ENCODE data around the gene HMMR.

The HMMR gene

GRCh38 chr5:163529698-163530097 lies 69.3 kb downstream of the HMMR start:
- no peak for TF ChIP-seq CTCF (IDR thresholded peaks at IDR 0.05; ENCODE audit: low read depth, low read length, missing control alignments)
- DNase-seq, result no peak
- H3K36me3 ChIP-seq (replicated peaks), result no peaks in the 10 kb centered on the region
- in situ Hi-C loops (cut with HindIII; ENCODE audit: low pct_ligation_motif_present, low sequenced_read_pairs), result no loop called here
- H3K27me3 ChIP-seq (replicated peaks), result no peaks in the 10 kb centered on the region
- H3K27ac ChIP-seq, result no peak overlapping the region
- H3K4me3 ChIP-seq (ENCODE audit: low read depth, low read length), result no peak overlapping the region

GRCh38 chr5:163531272-163531671 lies 70.8 kb downstream of the HMMR start:
- no peak overlapping the region for H3K4me3 ChIP-seq (ENCODE audit: low read depth, low read length)
- in situ Hi-C loops (cut with HindIII; ENCODE audit: low pct_ligation_motif_present, low sequenced_read_pairs), result no loop called here
- no peaks in the 10 kb centered on the region for H3K27me3 ChIP-seq (replicated peaks)
- H3K27ac ChIP-seq, result no peak overlapping the region
- no peak for TF ChIP-seq CTCF (IDR thresholded peaks at IDR 0.05; ENCODE audit: low read depth, low read length, missing control alignments)
- DNase-seq, result no peak
- H3K36me3 ChIP-seq (replicated peaks), result no peaks in the 10 kb centered on the region

GRCh38 chr5:163532171-163533084 lies 72.0 kb downstream of the HMMR start:
- H3K36me3 ChIP-seq (replicated peaks), result no peaks in the 10 kb centered on the region
- no peak overlapping the region for H3K4me3 ChIP-seq (ENCODE audit: low read depth, low read length)
- DNase-seq, result no peak
- no peak overlapping the region for H3K27ac ChIP-seq
- no peaks in the 10 kb centered on the region for H3K27me3 ChIP-seq (replicated peaks)
- TF ChIP-seq CTCF (IDR thresholded peaks at IDR 0.05; ENCODE audit: low read depth, low read length, missing control alignments), result no peak
- in situ Hi-C loops (cut with HindIII; ENCODE audit: low pct_ligation_motif_present, low sequenced_read_pairs), result no loop called here

GRCh38 chr5:163533223-163533622 lies 72.8 kb downstream of the HMMR start:
- H3K4me3 ChIP-seq (ENCODE audit: low read depth, low read length), result no peak overlapping the region
- in situ Hi-C loops (cut with HindIII; ENCODE audit: low pct_ligation_motif_present, low sequenced_read_pairs), result no loop called here
- H3K27me3 ChIP-seq (replicated peaks), result no peaks in the 10 kb centered on the region
- no peaks in the 10 kb centered on the region for H3K36me3 ChIP-seq (replicated peaks)
- TF ChIP-seq CTCF (IDR thresholded peaks at IDR 0.05; ENCODE audit: low read depth, low read length, missing control alignments), result no peak
- H3K27ac ChIP-seq, result no peak overlapping the region
- DNase-seq, result no peak

GRCh38 chr5:163534492-163535094 lies 74.2 kb downstream of the HMMR start:
- DNase-seq, result no peak
- in situ Hi-C loops (cut with HindIII; ENCODE audit: low pct_ligation_motif_present, low sequenced_read_pairs), result no loop called here
- TF ChIP-seq CTCF (IDR thresholded peaks at IDR 0.05; ENCODE audit: low read depth, low read length, missing control alignments), result no peak
- Histone ChIP-seq H3K27me3 (replicated peaks) (no peaks in the 10 kb centered on the region), H3K27ac (no peak overlapping the region), H3K4me3 (ENCODE audit: low read depth, low read length) (no peak overlapping the region), H3K36me3 (replicated peaks) (no peaks in the 10 kb centered on the region)

Measured in brain microvascular endothelial cell (primary cell).